Ovary (tissue), 9 donors: ENCODE measurements around the gene NDUFA3. TPM values are rescaled to one million over a fixed set of nuclear protein-coding genes. Genes with fewer than 3 reads are reported as not detected.
"Not testable (repeated sequence)": the region's sequence is repeated elsewhere in the genome, so short reads cannot be mapped to it uniquely, and the experiment has no call there.

Experiments
- DNase-seq, 5 donors: peaks; one replicate each; pipeline ENCODE4 v3.0.0-alpha.2; 2019 to 2020
- H3K27ac ChIP-seq, 2 donors: fragments of 200-600 bp; one replicate each; pipeline versions ENCODE4 v1.5.1 to v1.8.0; 2019 to 2022
- H3K27me3 ChIP-seq: fragments of 200-600 bp; one replicate; pipeline ENCODE4 v1.8.0; 2022
- H3K36me3 ChIP-seq: fragments of 200-600 bp; sonication (generic); one replicate; pipeline ENCODE4 v1.5.1; 2019
- H3K4me1 ChIP-seq: one replicate; pipeline ENCODE4 v1.8.1; 2013; ENCODE audit warnings: mild to moderate bottlenecking, moderate library complexity; ENCODE audit not compliant: insufficient read depth
- H3K4me3 ChIP-seq: fragments of 200-600 bp; sonication (generic); one replicate; pipeline ENCODE4 v1.5.1; 2017
- H3K9me3 ChIP-seq, 2 donors: fragments of 200-600 bp in 1 of 2; sonication (generic) in 1 of 2; one replicate each; pipeline versions ENCODE4 v1.5.1 to v1.8.1; 2013 to 2019; ENCODE audit warnings: mild to moderate bottlenecking in 1 of 2, moderate library complexity in 1 of 2
- CTCF ChIP-seq, 3 donors: fragments of 450-650 bp in 2 of 3; fragments of 200-600 bp in 1 of 3; IDR thresholded peaks; one replicate each; pipeline versions ENCODE4 v1.5.1 to v1.8.0; 2016 to 2022; ENCODE audit warnings: antibody characterized with exemption in 3 of 3, mild to moderate bottlenecking in 1 of 3
- EP300 ChIP-seq: sonication (generic); formaldehyde crosslinking; IDR thresholded peaks from one replicate; pipeline ENCODE4 v1.6.1; 2017; ENCODE audit warnings: antibody characterized with exemption
- POLR2A ChIP-seq: fragments of 450-650 bp; IDR thresholded peaks from one replicate; pipeline ENCODE4 v1.6.1; 2017; ENCODE audit warnings: antibody characterized with exemption, mild to moderate bottlenecking, moderate library complexity
- WGBS, 3 donors: extraction: QIAGEN DNeasy Blood & Tissue Kit in 1 of 3; methylation state at CpG; one replicate each; pipeline versions ENCODE4 v1.1.5 to v1.1.7; 2013 to 2017; 5-methylcytosine and 5-hydroxymethylcytosine counted together
- intact Hi-C, 4 donors: fragments of 100-400 bp; cut with DNase I; formaldehyde crosslinking; loops; one replicate each; pipeline versions ENCODE4 v1.11.0 to v1.15.1; 2022 to 2023
- polyA plus RNA-seq, 2 donors: library from polyadenylated mRNA; stranded (reverse); fragments of 200-250 nt in 1 of 2; fragments of 350-450 nt in 1 of 2; fragmentation: Illumina TruSeq in 1 of 2; extraction: RNeasy Lipid Tissue Mini Kit (QIAGEN cat#74804) in 1 of 2; gene quantifications; one replicate each; pipeline ENCODE4 v1.2.3, GENCODE V29; 2013 to 2014
- total RNA-seq, 7 donors: library from RNA; depleted of rRNA in 2 of 7; stranded (reverse); fragments of >200 nt in 2 of 7; fragmentation: NEBNext Ultra II Directional in 3 of 7; extraction: Animal tissue kit (Norgen Biotek cat#: 25700) in 3 of 7; gene quantifications; one replicate each; pipeline versions ENCODE4 v1.1.0 to v1.2.4, GENCODE V29; 2016 to 2023
- donor health status: DM: no; HTN: no; CAD: no; lungs with moderate emphysema.
- donor health status: DM: no; HTN: no; CAD: no.
- donor health status: Bipolar disorder and iron deficiency.
- donor health status: DM: yes; HTN: yes; CAD: no.
- donor health status: DM: no; HTN: no; CAD: no.
- donor health status: DM: yes; HTN: yes; CAD: no.

The NDUFA3 gene
- total and polyA plus RNA-seq, 9 donors, result 6.2 to 110 (median 82.1) TPM

- H3K27ac ChIP-seq, result peak overlapping the region in 1 of 2 donors; percentile 63
- 3 to 5% (median 4%) methylated on average over 14 of the region's 14 CpGs for WGBS, 3 donors
- no peak for TF ChIP-seq POLR2A
- no peak for TF ChIP-seq EP300
- TF ChIP-seq CTCF (IDR thresholded peaks at IDR 0.05), result no peak
- peaks cover 7% of the 10 kb centered on the region for H3K4me1 ChIP-seq
- H3K9me3 ChIP-seq, result peaks cover 0 to 3% of the 10 kb centered on the region in 2 donors
- intact Hi-C loops, result no loop called here
- no peaks in the 10 kb centered on the region for H3K36me3 ChIP-seq
- H3K4me3 ChIP-seq, result peak overlapping the region; percentile 9
- no peaks in the 10 kb centered on the region for H3K27me3 ChIP-seq
- peak in 1 of 5 donors; percentile 42 for DNase-seq
Measured at GRCh38 chr19:54096617-54097106, 6.0 kb upstream of the NDUFA3 start.

DNA sequence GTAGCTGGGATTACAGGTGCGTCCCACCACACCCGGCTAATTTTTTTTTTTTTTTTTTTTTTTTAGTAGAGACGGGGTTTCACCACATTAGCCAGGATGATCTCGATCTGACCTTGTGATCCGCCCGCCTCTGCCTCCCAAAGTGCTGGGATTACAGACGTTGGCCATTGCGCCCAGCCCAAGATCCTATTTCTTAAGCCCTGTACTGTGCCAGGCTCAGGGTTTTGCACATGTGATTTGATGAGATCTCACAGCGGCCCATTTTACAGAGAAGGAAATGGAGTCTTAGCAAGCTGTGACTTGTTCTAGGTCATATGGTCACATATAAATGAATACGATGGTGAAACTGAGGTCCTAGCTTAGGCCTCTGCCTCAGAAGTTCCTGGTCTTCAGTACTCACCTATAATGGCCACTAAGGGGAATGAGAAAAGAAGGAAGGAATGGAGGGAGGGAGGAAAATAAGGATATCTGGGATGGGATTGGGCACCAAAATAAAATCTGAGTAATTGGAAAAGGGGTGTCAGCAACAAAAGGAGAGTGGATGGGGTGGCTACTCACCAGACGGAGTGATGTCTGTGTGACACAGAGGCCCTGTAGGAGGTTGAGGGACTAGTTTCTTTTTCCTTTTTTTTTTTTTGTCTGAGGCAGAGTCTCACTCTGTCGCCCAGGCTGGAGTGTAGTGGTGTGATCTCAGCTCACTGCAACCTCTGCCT lies 3.3 kb upstream of the NDUFA3 start:
- whole genome bisulfite sequencing, 3 donors, result 81 to 87% (median 84%) methylated on average over 12 of the region's 12 CpGs
- DNase-seq, result no peak
- TF ChIP-seq EP300 (no peak), CTCF (IDR thresholded peaks at IDR 0.05) (no peak), POLR2A (no peak)
- Histone ChIP-seq H3K9me3 (peaks cover 0 to 3% of the 10 kb centered on the region in 2 donors), H3K27me3 (no peaks in the 10 kb centered on the region), H3K4me1 (peaks cover 9% of the 10 kb centered on the region), H3K4me3 (no peak overlapping the region), H3K36me3 (no peaks in the 10 kb centered on the region), H3K27ac (no peak overlapping the region)
- intact Hi-C loops, result no loop called here

DNA sequence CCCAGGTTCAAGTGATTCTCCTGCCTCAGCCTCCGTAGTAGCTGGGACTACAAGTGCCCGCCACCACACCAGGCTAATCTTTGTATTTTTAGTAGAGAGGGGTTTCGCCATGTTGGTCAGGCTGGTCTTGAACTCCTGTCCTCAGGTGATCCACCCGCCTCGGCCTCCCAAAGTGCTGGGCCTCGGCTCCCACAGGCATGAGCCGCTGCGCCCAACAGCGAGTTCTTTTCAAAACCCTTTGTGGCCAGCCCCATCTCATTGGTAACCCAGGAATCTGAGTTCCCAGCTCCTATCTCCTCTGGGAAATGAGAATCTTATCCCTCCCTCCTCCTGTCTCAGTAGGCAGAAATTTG lies 2.8 kb upstream of the NDUFA3 start:
- H3K4me3 ChIP-seq, H3K27me3 ChIP-seq, H3K9me3 ChIP-seq, H3K27ac ChIP-seq, intact Hi-C loops, H3K4me1 ChIP-seq, DNase-seq, H3K36me3 ChIP-seq: not testable (repeated sequence)
- 69 to 77% (median 74%) methylated on average over 9 of the region's 9 CpGs for WGBS, 3 donors

DNA sequence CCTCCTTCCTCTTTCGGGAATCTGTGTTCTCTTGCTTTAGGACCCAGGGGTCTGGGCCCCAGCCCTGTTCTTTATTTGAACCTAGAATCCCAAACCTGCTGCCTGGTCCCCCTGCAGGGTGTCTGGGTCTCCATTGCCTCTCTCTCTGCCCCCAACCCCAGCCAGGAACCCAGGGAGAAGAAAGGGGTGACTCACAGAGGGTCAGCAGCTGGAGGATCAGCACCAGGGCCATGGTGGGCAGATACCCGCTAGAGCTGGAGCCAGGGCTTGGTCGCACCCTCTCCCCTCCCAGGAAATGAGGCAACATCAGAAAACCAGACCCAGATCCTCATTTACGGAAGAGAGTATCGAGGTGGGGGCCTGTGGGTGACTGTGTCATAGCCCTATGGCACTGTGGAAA lies 2.1 kb upstream of the NDUFA3 start, which contains the start of gene OSCAR:
TSS of gene OSCAR (minus strand) at position 243 of the 400 bp plus-strand sequence. CDS start at position 232, 11 bp downstream.
- Histone ChIP-seq H3K27me3 (no peaks in the 10 kb centered on the region), H3K4me1 (peaks cover 5% of the 10 kb centered on the region), H3K27ac (no peak within 1 kb of the TSS), H3K9me3 (no peaks in the 10 kb centered on the region), H3K4me3 (no peak within 1 kb of the TSS), H3K36me3 (no peaks in the 10 kb centered on the region)
- intact Hi-C loops, result no loop called here
- DNase-seq, result no peak
- no peak for TF ChIP-seq POLR2A
- no peak for TF ChIP-seq EP300
- no peak for TF ChIP-seq CTCF (IDR thresholded peaks at IDR 0.05)
- 44 to 50% (median 45%) methylated on average over 5 of the region's 5 CpGs for WGBS, 3 donors

DNA sequence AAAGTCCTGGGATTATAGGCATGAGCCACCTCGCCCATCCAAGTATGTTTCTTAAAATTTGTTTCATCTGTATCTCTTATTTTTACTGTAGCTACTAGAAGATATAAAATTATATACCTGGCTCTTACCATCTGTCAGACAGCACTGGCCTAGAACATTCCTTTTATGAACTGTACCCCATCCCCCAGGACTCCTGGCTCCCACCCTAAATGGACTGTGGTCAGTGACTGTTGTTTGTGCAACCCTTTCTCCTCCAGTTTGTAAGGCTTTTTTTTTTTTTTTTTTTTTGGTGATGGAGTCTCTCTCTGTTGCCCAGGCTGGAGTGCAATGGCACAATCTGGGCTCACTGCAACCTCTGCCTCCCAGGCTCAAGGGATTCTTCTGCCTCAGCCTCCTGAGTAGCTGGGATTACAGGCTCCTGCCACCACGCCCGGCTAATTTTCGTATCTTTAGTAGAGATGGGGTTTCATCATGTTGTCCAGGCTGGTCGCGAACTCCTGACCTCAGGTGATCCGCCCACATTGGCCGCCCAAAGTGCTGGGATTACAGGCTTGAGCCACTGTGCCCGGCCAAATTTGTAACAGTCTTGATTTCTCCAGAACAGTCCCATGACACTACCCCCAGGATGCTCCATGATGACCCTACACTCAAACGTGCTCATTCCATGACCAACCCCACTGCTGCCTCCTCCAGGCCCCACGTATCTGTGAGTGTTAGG lies 2.5 kb downstream of the NDUFA3 start:
- DNase-seq, result peak in 1 of 5 donors; percentile 17
- Histone ChIP-seq H3K27ac (no peak overlapping the region), H3K4me1 (peaks cover 3% of the 10 kb centered on the region), H3K36me3 (no peaks in the 10 kb centered on the region), H3K4me3 (no peak overlapping the region), H3K27me3 (no peaks in the 10 kb centered on the region), H3K9me3 (no peaks in the 10 kb centered on the region)
- TF ChIP-seq CTCF (IDR thresholded peaks at IDR 0.05) (no peak), EP300 (no peak), POLR2A (no peak)
- intact Hi-C loops, result no loop called here
- 82 to 86% (median 83%) methylated on average over 11 of the region's 11 CpGs for WGBS, 3 donors
